DMS53 (cell line): ENCODE measurements around the gene NELL1.
"Not testable (repeated sequence)": the region's sequence is repeated elsewhere in the genome, so short reads cannot be mapped to it uniquely, and the experiment has no call there.

Experiments
- DNase-seq: peaks from one replicate; lab custom pipeline; 2025; lab: John Stamatoyannopoulos, UW

Gene NELL1

GRCh38 chr11:21110415-21110814 lies 441.0 kb downstream of the NELL1 start:
- no peak for DNase-seq

- DNase-seq = no peak
Measured at GRCh38 chr11:21113876-21114275, 444.5 kb downstream of the NELL1 start.

GRCh38 chr11:21116009-21116408 lies 446.6 kb downstream of the NELL1 start:
- no peak for DNase-seq

GRCh38 chr11:21119411-21119810 lies 450.0 kb downstream of the NELL1 start:
- DNase-seq = no peak

GRCh38 chr11:21121991-21122390 lies 452.6 kb downstream of the NELL1 start:
- no peak for DNase-seq

- DNase-seq = peak; percentile 16
Measured at GRCh38 chr11:21122523-21122922, 453.1 kb downstream of the NELL1 start.

GRCh38 chr11:21132146-21132720 lies 462.8 kb downstream of the NELL1 start:
- no peak for DNase-seq

GRCh38 chr11:21133244-21133643 lies 463.9 kb downstream of the NELL1 start:
- DNase-seq = no peak

GRCh38 chr11:21133722-21134121 lies 464.3 kb downstream of the NELL1 start:
- DNase-seq = no peak

GRCh38 chr11:21137803-21138202 lies 468.4 kb downstream of the NELL1 start:
- DNase-seq = no peak

- not testable (repeated sequence) for DNase-seq
Measured at GRCh38 chr11:21141557-21141956, 472.2 kb downstream of the NELL1 start.

GRCh38 chr11:21142007-21142406 lies 472.6 kb downstream of the NELL1 start:
- peak; percentile 81 for DNase-seq

- DNase-seq = peak; percentile 33
Measured at GRCh38 chr11:21144531-21144930, 475.1 kb downstream of the NELL1 start.

GRCh38 chr11:21148376-21148775 lies 479.0 kb downstream of the NELL1 start:
- DNase-seq = no peak

- no peak for DNase-seq
Measured at GRCh38 chr11:21160140-21160539, 490.8 kb downstream of the NELL1 start.

- no peak for DNase-seq
Measured at GRCh38 chr11:21169639-21170038, 500.3 kb downstream of the NELL1 start.

GRCh38 chr11:21173476-21173875 lies 504.1 kb downstream of the NELL1 start:
- no peak for DNase-seq

GRCh38 chr11:21174781-21175180 lies 505.4 kb downstream of the NELL1 start:
- DNase-seq = peak; percentile 53

- no peak for DNase-seq
Measured at GRCh38 chr11:21177379-21177778, 508.0 kb downstream of the NELL1 start.

GRCh38 chr11:21179770-21180169 lies 510.4 kb downstream of the NELL1 start:
- DNase-seq = peak; percentile 64

- no peak for DNase-seq
Measured at GRCh38 chr11:21180182-21180581, 510.8 kb downstream of the NELL1 start.

GRCh38 chr11:21185959-21186358 lies 516.6 kb downstream of the NELL1 start:
- no peak for DNase-seq

GRCh38 chr11:21190181-21190580 lies 520.8 kb downstream of the NELL1 start:
- DNase-seq = no peak

- DNase-seq = no peak
Measured at GRCh38 chr11:21195995-21196394, 526.6 kb downstream of the NELL1 start.

GRCh38 chr11:21198498-21198897 lies 529.1 kb downstream of the NELL1 start:
- DNase-seq = no peak
